Endothelial cell of umbilical vein (primary cell): ENCODE measurements around the gene POLR3G.

Source experiments
- CTCF ChIP-seq, 2 donors: IDR thresholded peaks; 1 replicate in 1 of 2; 2 replicates in 1 of 2; pipeline ENCODE4 v1.5.1; 2011; ENCODE audit warnings: low read length in 2 of 2, mild to moderate bottlenecking in 2 of 2, moderate library complexity in 2 of 2, control low read depth in 1 of 2, inconsistent platforms in 1 of 2, low read depth in 1 of 2; ENCODE audit not compliant: insufficient read depth in 1 of 2; ENCODE audit errors: extremely low read depth in 1 of 2
- EZH2 ChIP-seq: IDR thresholded peaks from 2 replicates; pipeline ENCODE4 v1.6.1; 2012; ENCODE audit warnings: borderline replicate concordance, low read depth, mild to moderate bottlenecking, moderate library complexity, low read length, inconsistent platforms; ENCODE audit not compliant: severe bottlenecking
- FOS ChIP-seq: IDR thresholded peaks from 2 replicates; pipeline ENCODE4 v1.6.1; 2011; ENCODE audit warnings: mild to moderate bottlenecking, low read length, moderate library complexity, borderline replicate concordance; ENCODE audit not compliant: insufficient read depth
- JUN ChIP-seq: IDR thresholded peaks from 2 replicates; pipeline ENCODE4 v1.6.1; 2011; ENCODE audit warnings: borderline replicate concordance, low read depth; ENCODE audit not compliant: insufficient read length, insufficient read depth
- MYC ChIP-seq: IDR thresholded peaks from one replicate; pipeline ENCODE4 v1.6.1; 2011; ENCODE audit warnings: mild to moderate bottlenecking, low read depth, low read length
- POLR2A ChIP-seq: IDR thresholded peaks from 2 replicates; pipeline ENCODE4 v1.6.1; 2012; ENCODE audit warnings: low read depth, mild to moderate bottlenecking, control low read depth, low read length
- POLR2AphosphoS5 ChIP-seq: IDR thresholded peaks from 2 replicates; pipeline ENCODE4 v1.6.1; 2012; ENCODE audit warnings: low read depth, mild to moderate bottlenecking, control low read depth, low read length, moderate library complexity; ENCODE audit not compliant: insufficient read depth

DNA sequence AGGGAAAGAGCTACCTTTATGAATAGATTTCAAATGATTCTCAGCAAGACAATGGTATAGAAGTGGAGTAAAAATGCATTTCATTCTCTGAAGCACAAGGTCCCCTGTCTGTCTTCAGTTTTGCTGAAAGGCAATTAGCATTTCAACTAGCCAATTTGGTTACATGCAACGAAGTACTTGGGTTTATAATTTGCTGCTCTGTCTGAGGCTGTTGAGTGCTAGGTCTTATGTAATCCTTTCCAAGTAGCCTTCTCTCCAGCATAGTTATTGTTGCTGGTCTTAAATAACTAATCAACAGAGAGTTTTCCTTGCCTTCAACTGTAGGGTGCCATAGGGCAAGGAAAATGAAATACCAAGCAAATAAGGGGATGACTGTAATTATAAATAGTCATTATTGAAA lies 88.4 kb downstream of the POLR3G start:
- no peak for TF ChIP-seq CTCF (IDR thresholded peaks at IDR 0.05; ENCODE audit: extremely low read depth in 1 of 2, insufficient read depth in 1 of 2, low read depth in 1 of 2, low read length in 2 of 2)
- no peak for TF ChIP-seq EZH2
- no peak for TF ChIP-seq POLR2A
- TF ChIP-seq FOS, result no peak
- no peak for TF ChIP-seq POLR2AphosphoS5
- TF ChIP-seq JUN, result no peak
- TF ChIP-seq MYC, result no peak
